GM10266 (cell line): ENCODE results near the gene PSMB2.

Experiments
- DNase-seq: peaks from one replicate; pipeline ENCODE4 v3.0.0; 2012; ENCODE audit errors: extremely low spot score
- TF ChIP-seq, protein P1 (sequence below): IDR thresholded peaks from 2 replicates; pipeline ENCODE4 v1.5.1; 2012; ENCODE audit warnings: mild to moderate bottlenecking, low read depth; ENCODE audit not compliant: control insufficient read depth, insufficient read depth; ENCODE audit errors: missing control alignments

PSMB2 gene

GRCh38 chr1:35595684-35596083, 45.6 kb downstream of the PSMB2 start:
- TF ChIP-seq, protein P1, sequence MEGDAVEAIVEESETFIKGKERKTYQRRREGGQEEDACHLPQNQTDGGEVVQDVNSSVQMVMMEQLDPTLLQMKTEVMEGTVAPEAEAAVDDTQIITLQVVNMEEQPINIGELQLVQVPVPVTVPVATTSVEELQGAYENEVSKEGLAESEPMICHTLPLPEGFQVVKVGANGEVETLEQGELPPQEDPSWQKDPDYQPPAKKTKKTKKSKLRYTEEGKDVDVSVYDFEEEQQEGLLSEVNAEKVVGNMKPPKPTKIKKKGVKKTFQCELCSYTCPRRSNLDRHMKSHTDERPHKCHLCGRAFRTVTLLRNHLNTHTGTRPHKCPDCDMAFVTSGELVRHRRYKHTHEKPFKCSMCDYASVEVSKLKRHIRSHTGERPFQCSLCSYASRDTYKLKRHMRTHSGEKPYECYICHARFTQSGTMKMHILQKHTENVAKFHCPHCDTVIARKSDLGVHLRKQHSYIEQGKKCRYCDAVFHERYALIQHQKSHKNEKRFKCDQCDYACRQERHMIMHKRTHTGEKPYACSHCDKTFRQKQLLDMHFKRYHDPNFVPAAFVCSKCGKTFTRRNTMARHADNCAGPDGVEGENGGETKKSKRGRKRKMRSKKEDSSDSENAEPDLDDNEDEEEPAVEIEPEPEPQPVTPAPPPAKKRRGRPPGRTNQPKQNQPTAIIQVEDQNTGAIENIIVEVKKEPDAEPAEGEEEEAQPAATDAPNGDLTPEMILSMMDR: no peak
- DNase-seq: no peak

GRCh38 chr1:35594005-35594760, 47.1 kb downstream of the PSMB2 start:
- no peak for DNase-seq
- TF ChIP-seq, protein P1: no peak

GRCh38 chr1:35592991-35593769, 48.1 kb downstream of the PSMB2 start:
- DNase-seq: no peak
- TF ChIP-seq, protein P1: no peak

- TF ChIP-seq, protein P1: no peak
- DNase-seq: no peak
Measured at GRCh38 chr1:35591211-35591610, 50.1 kb downstream of the PSMB2 start.

GRCh38 chr1:35590476-35591040, 50.8 kb downstream of the PSMB2 start:
- DNase-seq: no peak

GRCh38 chr1:35589516-35590427, 51.6 kb downstream of the PSMB2 start:
- DNase-seq: no peak
- TF ChIP-seq, protein P1: no peak

More at GRCh38 chr1:35590476-35591040, 50.8 kb downstream of the PSMB2 start:
- TF ChIP-seq, protein P1: no peak
